GM23248 (cell line): ENCODE data around the gene GALNT2.

Experiments
- EZH2 ChIP-seq: fragments of 200-600 bp; sonication (generic); IDR thresholded peaks from 2 replicates; pipeline ENCODE4 v1.6.1; 2018; ENCODE audit warnings: antibody characterized with exemption, mild to moderate bottlenecking; ENCODE audit not compliant: insufficient read depth, poor library complexity, severe bottlenecking
- EZH2phosphoT487 ChIP-seq: fragments of 200-600 bp; sonication (generic); IDR thresholded peaks from 2 replicates; pipeline ENCODE4 v1.6.1; 2018; ENCODE audit warnings: antibody characterized with exemption, moderate library complexity, mild to moderate bottlenecking, low read depth; ENCODE audit not compliant: insufficient read depth

DNA sequence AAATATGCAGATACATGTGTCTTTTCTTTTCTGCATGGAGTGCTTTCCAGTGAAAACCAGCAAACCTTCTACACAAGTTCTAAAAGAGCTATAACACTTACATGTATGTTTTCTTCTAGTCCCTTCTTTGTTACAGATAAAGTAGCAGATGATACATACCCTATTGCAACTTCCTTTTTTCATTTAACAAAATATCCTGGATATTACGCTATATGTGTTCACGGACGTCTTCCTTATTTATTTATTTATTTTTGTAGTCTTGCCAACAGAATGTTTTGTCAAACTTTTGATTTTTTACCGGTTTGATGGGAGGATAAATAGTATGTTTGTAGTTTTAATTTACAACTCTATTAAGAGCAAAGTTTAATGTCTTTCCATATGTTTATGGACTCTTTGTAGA lies 5.2 kb upstream of the GALNT2 start:
- no peak for TF ChIP-seq EZH2
- TF ChIP-seq EZH2phosphoT487 = no peak
